ENCODE results near the gene MSN. TPM values are rescaled to one million over a fixed set of nuclear protein-coding genes. Genes with fewer than 3 reads are reported as not detected.
"Not testable (repeated sequence)": the region's sequence is repeated elsewhere in the genome, so short reads cannot be mapped to it uniquely, and the experiment has no call there.

Gene MSN
- total RNA-seq, 3 donors from 2014 or later (not counting 1 experiment from before 2014, with no cell fraction given), result 866 to 1,028 (median 919) TPM

DNA sequence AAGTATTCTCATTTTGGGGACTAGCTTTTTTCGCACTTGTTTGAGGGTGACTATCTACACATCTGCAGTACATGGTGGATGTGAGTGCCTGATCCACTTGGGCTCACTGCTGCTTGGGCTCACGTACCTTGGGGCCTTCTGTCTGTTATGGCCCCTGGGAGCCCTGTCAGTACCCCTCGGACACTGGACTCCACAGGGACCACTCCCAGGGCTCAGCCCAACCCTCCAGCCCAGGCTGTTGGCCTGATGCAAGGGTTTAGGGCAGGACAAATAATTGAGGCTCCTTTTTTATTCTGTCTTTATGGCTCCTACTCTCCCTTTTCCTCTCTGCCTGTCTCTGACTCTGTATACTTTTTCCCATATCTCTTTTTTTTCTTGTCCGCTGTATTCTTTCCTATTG is 32.7 kb upstream of the MSN start:
- Mint-ChIP-seq H3K27me3 (ENCODE audit: low read depth in 2 of 2) (no peaks in the 10 kb centered on the region), H3K4me3 (no peak overlapping the region), H3K4me1 (peaks cover 15 to 17% of the 10 kb centered on the region in 2 donors), H3K9me3 (no peaks in the 10 kb centered on the region), H3K27ac (no peak overlapping the region), H3K36me3 (no peaks in the 10 kb centered on the region)
- TF ChIP-seq, protein P1, sequence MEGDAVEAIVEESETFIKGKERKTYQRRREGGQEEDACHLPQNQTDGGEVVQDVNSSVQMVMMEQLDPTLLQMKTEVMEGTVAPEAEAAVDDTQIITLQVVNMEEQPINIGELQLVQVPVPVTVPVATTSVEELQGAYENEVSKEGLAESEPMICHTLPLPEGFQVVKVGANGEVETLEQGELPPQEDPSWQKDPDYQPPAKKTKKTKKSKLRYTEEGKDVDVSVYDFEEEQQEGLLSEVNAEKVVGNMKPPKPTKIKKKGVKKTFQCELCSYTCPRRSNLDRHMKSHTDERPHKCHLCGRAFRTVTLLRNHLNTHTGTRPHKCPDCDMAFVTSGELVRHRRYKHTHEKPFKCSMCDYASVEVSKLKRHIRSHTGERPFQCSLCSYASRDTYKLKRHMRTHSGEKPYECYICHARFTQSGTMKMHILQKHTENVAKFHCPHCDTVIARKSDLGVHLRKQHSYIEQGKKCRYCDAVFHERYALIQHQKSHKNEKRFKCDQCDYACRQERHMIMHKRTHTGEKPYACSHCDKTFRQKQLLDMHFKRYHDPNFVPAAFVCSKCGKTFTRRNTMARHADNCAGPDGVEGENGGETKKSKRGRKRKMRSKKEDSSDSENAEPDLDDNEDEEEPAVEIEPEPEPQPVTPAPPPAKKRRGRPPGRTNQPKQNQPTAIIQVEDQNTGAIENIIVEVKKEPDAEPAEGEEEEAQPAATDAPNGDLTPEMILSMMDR (IDR thresholded peaks at IDR 0.05), result no peak
- 93% methylated on average over 4 of the region's 4 CpGs for WGBS (ENCODE audit: insufficient coverage)
- no peak overlapping the region for H3K4me3 ChIP-seq (ENCODE audit: low read length)
- no peaks in the 10 kb centered on the region for H3K4me1 ChIP-seq (ENCODE audit: control insufficient read depth, insufficient read depth, low read length)
- no peaks in the 10 kb centered on the region for H3K9me3 ChIP-seq (ENCODE audit: control insufficient read depth, insufficient read depth, low read length)
- H3K27me3 ChIP-seq (ENCODE audit: control insufficient read depth, insufficient read depth, low read length), result no peaks in the 10 kb centered on the region
- no peak overlapping the region for H3K27ac ChIP-seq (ENCODE audit: low read length)
- no peaks in the 10 kb centered on the region for H3K36me3 ChIP-seq (ENCODE audit: control insufficient read depth, insufficient read depth, low read length)
- intact Hi-C loops (cut with micrococcal nuclease), result no loop called here
- DNase-seq, result no peak
- no peak for ATAC-seq

DNA sequence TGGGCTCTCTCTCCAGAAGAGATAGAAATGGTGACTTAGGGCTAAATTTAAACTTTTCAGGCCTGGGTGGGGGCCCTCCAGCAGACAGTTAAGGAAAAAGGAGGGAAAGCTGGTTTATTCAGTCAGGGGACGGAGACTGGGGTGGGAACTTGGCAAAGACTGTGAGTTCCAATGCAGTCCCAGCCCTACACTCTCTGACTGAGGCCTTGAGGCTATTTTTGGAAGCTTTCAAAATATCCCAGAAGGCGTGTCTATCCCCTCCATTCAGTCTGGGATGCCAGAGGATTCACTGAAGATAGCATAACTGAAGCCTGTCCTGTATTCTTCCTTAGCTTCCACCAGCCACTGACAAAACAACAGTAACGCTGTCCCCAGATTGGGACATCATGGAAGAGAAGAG is 32.1 kb upstream of the MSN start:
- 87% methylated on average over 2 of the region's 3 CpGs for WGBS (ENCODE audit: insufficient coverage)
- H3K4me1 Mint-ChIP-seq, result peaks cover 15 to 17% of the 10 kb centered on the region in 2 donors
- no peaks in the 10 kb centered on the region for H3K9me3 ChIP-seq (ENCODE audit: control insufficient read depth, insufficient read depth, low read length)
- H3K9me3 Mint-ChIP-seq, result no peaks in the 10 kb centered on the region
- ATAC-seq, result no peak
- no peaks in the 10 kb centered on the region for H3K36me3 Mint-ChIP-seq
- TF ChIP-seq, protein P1 (IDR thresholded peaks at IDR 0.05), result no peak
- no peak overlapping the region for H3K27ac ChIP-seq (ENCODE audit: low read length)
- DNase-seq, result no peak
- H3K27me3 Mint-ChIP-seq (ENCODE audit: low read depth in 2 of 2), result no peaks in the 10 kb centered on the region
- no peaks in the 10 kb centered on the region for H3K36me3 ChIP-seq (ENCODE audit: control insufficient read depth, insufficient read depth, low read length)
- H3K27ac Mint-ChIP-seq, result no peak overlapping the region
- H3K4me1 ChIP-seq (ENCODE audit: control insufficient read depth, insufficient read depth, low read length), result no peaks in the 10 kb centered on the region
- no peaks in the 10 kb centered on the region for H3K27me3 ChIP-seq (ENCODE audit: control insufficient read depth, insufficient read depth, low read length)
- H3K4me3 Mint-ChIP-seq, result no peak overlapping the region
- H3K4me3 ChIP-seq (ENCODE audit: low read length), result no peak overlapping the region
- intact Hi-C loops (cut with micrococcal nuclease), result no loop called here

DNA sequence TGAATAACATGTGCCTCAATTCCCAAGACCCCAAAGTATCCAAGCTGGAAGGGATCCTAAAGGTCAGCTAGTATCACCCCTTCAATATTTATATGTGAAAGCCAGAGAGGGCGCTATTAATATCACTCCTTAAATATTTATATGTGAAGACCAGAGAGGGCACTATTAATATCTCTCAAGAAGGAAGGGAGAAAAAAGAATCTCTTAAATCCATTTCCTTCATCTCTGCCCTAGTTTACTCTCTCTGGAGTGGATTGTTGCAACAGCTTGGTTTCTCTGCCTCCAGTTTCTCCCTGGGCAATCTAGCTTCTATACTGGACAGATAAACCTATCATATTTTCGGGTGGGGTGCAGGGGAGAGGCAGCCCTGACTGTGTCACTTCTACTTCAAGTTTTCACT is 31.6 kb upstream of the MSN start:
- H3K36me3 ChIP-seq (ENCODE audit: control insufficient read depth, insufficient read depth, low read length), result no peaks in the 10 kb centered on the region
- H3K9me3 ChIP-seq (ENCODE audit: control insufficient read depth, insufficient read depth, low read length), result no peaks in the 10 kb centered on the region
- intact Hi-C loops (cut with micrococcal nuclease), result no loop called here
- TF ChIP-seq, protein P1 (IDR thresholded peaks at IDR 0.05), result no peak
- no peak for ATAC-seq
- no peaks in the 10 kb centered on the region for H3K36me3 Mint-ChIP-seq
- H3K27me3 Mint-ChIP-seq (ENCODE audit: low read depth in 2 of 2), result no peaks in the 10 kb centered on the region
- no peak overlapping the region for H3K4me3 Mint-ChIP-seq
- no peaks in the 10 kb centered on the region for H3K27me3 ChIP-seq (ENCODE audit: control insufficient read depth, insufficient read depth, low read length)
- no peak for DNase-seq
- H3K27ac ChIP-seq (ENCODE audit: low read length), result no peak overlapping the region
- H3K9me3 Mint-ChIP-seq, result no peaks in the 10 kb centered on the region
- 100% methylated on average over 1 of the region's 2 CpGs for WGBS (ENCODE audit: insufficient coverage)
- H3K4me1 ChIP-seq (ENCODE audit: control insufficient read depth, insufficient read depth, low read length), result no peaks in the 10 kb centered on the region
- peaks cover 15 to 17% of the 10 kb centered on the region in 2 donors for H3K4me1 Mint-ChIP-seq
- no peak overlapping the region for H3K27ac Mint-ChIP-seq
- no peak overlapping the region for H3K4me3 ChIP-seq (ENCODE audit: low read length)

DNA sequence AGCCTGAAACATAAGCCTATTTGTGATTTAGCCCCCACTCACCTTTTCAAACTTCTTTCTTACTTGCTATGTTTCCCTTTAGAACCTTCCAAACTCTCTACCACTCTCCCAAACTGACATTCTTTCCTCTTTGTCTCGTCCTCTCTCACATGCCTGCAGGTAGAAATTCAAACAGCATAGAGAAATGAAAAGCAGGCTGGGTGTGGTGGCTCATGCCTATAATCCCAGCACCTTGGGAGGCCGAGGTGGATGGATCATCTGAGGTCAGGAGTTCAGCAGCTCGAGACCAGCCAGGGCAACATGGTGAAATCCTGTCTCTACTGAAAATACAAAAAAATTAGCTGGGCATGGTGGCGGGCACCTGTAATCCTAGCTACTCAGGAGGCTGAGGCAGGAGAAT is 31.2 kb upstream of the MSN start:
- DNase-seq; H3K9me3 Mint-ChIP-seq; H3K36me3 ChIP-seq (ENCODE audit: control insufficient read depth, insufficient read depth, low read length); H3K27ac ChIP-seq (ENCODE audit: low read length); H3K27ac Mint-ChIP-seq; H3K4me3 ChIP-seq (ENCODE audit: low read length); ATAC-seq; H3K27me3 Mint-ChIP-seq (ENCODE audit: low read depth in 2 of 2); H3K4me3 Mint-ChIP-seq; H3K36me3 Mint-ChIP-seq; intact Hi-C loops (cut with micrococcal nuclease); H3K9me3 ChIP-seq (ENCODE audit: control insufficient read depth, insufficient read depth, low read length); H3K27me3 ChIP-seq (ENCODE audit: control insufficient read depth, insufficient read depth, low read length); H3K4me1 ChIP-seq (ENCODE audit: control insufficient read depth, insufficient read depth, low read length): not testable (repeated sequence)
- peaks cover 15 to 17% of the 10 kb centered on the region in 2 donors for H3K4me1 Mint-ChIP-seq
- 100% methylated on average over 3 of the region's 4 CpGs for WGBS (ENCODE audit: insufficient coverage)
